Activated T-cell treated with anti-CD3 and anti-CD28 coated beads, Interleukin-2, amount 50 U/mL, for 4 hours (primary cell): Measurements from ENCODE around the gene OR5H14. TPM values are rescaled to one million over a fixed set of nuclear protein-coding genes. Genes with fewer than 3 reads are reported as not detected.
"Not testable (repeated sequence)": the region's sequence is repeated elsewhere in the genome, so short reads cannot be mapped to it uniquely, and the experiment has no call there.

Experiments used
- ATAC-seq, 2 donors: fragments of 200-7000 bp; cut with Tn5 transposase; one replicate each; pipeline ENCODE4 v1.10.0; 2021
- DNase-seq: peaks from one replicate; pipeline ENCODE4 v3.0.0-alpha.2; 2020
- H3K27me3 Mint-ChIP-seq: one replicate; pipeline ENCODE4 v1.8.0; 2021; ENCODE audit warnings: low read depth, mixed read lengths
- H3K36me3 Mint-ChIP-seq: one replicate; pipeline ENCODE4 v1.8.0; 2022; ENCODE audit warnings: mixed read lengths; ENCODE audit not compliant: insufficient read depth
- H3K4me1 Mint-ChIP-seq: one replicate; pipeline ENCODE4 v1.8.0; 2021; ENCODE audit warnings: low read depth, mixed read lengths
- H3K4me3 Mint-ChIP-seq: one replicate; pipeline ENCODE4 v1.8.0; 2021; ENCODE audit warnings: mild to moderate bottlenecking, moderate library complexity, mixed read lengths
- H3K9me3 Mint-ChIP-seq: one replicate; pipeline ENCODE4 v1.8.0; 2021; ENCODE audit warnings: mixed read lengths
- total RNA-seq, 3 donors: library from RNA; stranded (reverse); gene quantifications; one replicate each; pipeline ENCODE4 v1.2.1, GENCODE V29; 2021

The OR5H14 gene
- total RNA-seq, 3 donors from 2014 or later: not detected

DNA sequence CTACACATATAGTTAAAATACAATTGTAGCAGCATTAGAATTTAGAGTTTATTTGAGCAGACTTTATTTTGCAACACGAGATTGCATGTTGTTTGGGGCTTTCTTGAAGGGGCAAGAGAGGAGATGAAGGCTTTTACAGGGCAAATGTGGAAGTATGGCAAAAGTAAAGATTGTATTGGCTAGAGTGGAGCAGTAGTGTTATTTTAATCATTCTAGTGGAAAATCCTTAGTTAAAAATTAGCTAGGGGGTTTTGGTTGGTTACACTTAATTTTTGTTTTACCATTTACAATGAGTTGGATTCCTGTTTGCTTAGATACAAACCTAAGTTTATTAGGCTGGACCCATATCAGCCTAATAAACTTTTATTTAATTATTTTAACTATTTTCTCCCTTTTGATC, 23.8 kb downstream of the OR5H14 start:
- Mint-ChIP-seq H3K36me3 (no peaks in the 10 kb centered on the region), H3K4me1 (peaks cover 4% of the 10 kb centered on the region), H3K9me3 (no peaks in the 10 kb centered on the region), H3K27me3 (peaks cover 3% of the 10 kb centered on the region), H3K4me3 (no peak overlapping the region)
- ATAC-seq (no peak), DNase-seq (no peak)

DNA sequence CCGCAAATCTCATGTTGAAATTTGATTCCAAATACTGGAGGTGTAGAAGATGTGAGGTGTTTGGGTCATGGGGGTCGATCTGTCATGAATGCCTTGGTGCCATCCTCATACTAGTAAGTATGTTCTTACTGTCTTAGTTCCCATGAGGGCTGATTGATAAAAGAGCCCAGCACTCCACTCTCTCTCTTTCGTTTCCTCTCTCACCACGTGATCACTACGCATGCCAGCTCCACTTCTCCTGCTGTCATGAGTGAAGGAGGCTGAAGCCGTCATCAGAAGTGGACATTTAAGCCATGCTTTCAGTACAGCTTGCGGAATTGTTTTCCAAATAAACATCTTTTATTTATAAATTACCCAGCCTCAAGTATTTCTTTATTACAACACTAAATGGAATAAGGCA, 25.3 kb downstream of the OR5H14 start:
- Mint-ChIP-seq H3K27me3 (peaks cover 2% of the 10 kb centered on the region), H3K4me3 (no peak overlapping the region), H3K4me1 (peaks cover 4% of the 10 kb centered on the region), H3K9me3 (no peaks in the 10 kb centered on the region), H3K36me3 (no peaks in the 10 kb centered on the region)
- ATAC-seq: no peak
- DNase-seq: no peak

DNA sequence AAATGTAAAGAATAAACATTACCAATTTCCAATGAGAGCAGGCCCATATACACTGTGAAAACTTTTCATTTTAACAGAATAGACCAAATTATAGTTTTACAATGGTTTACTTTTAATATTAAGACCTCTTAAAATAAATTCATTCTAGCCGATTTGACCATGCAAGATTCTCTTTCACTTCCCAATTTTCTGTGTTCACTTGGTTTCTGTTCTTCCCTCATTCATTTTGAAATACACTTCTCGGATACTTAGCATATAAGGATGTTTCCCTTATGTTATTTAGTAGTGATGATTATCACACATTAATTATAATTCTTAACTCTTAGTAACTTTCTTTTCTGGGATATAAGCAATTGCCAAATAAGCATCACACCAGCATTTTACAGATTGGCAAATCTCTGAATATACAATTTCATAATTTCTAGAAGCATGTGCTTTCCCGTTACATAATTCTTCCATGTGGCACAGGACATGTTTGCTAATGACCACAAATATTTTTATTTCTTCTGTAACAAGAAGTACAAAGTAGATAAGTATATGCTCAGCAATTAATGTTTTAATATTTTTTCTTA, 33.1 kb downstream of the OR5H14 start:
- no peaks in the 10 kb centered on the region for H3K4me1 Mint-ChIP-seq
- ATAC-seq (no peak), DNase-seq (no peak)
- no peaks in the 10 kb centered on the region for H3K9me3 Mint-ChIP-seq
- no peak overlapping the region for H3K4me3 Mint-ChIP-seq
- no peaks in the 10 kb centered on the region for H3K36me3 Mint-ChIP-seq
- no peaks in the 10 kb centered on the region for H3K27me3 Mint-ChIP-seq

DNA sequence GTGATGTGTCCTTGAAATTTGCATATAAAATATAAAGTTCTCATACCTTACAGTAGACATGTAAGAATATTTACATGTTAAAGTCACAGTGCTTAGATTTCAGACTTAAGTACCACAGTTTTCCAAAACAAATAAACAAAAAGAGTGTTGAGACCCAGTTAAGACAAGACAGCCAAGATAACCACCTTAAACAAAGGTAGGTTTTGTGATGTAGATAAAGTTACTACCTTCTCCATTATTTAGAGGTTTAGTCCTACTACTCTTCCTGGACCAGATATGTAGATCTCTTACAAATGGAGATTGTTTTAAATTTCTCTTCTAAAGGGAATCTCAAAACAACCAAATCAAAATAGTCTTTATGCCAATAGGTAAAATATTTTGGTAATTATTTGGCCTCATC, 34.9 kb downstream of the OR5H14 start:
- ATAC-seq (no peak), DNase-seq (no peak)
- H3K27me3 Mint-ChIP-seq: no peaks in the 10 kb centered on the region
- H3K4me1 Mint-ChIP-seq: no peaks in the 10 kb centered on the region
- H3K9me3 Mint-ChIP-seq: no peaks in the 10 kb centered on the region
- H3K4me3 Mint-ChIP-seq: no peak overlapping the region
- H3K36me3 Mint-ChIP-seq: no peaks in the 10 kb centered on the region

DNA sequence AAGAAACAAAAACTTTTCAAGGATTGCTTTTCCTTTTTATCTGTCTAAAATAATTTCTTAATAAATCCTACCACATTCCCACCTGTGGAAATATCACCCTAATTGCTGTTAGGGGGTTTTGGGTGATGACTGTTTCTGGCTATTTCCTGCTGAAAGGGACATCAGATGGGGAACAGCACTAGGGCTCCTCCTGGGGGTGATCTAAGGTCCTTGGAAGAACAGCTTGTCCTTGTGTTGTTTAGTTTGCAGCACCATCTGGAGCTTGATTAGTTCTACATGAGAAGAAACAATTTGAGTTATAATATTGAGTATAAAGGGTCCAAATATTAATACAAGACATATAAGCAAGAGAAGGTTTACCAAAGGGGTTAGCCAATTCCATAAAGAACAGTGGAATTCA, 37.9 kb downstream of the OR5H14 start:
- H3K4me3 Mint-ChIP-seq: no peak overlapping the region
- H3K27me3 Mint-ChIP-seq: no peaks in the 10 kb centered on the region
- no peak for DNase-seq
- H3K36me3 Mint-ChIP-seq: no peaks in the 10 kb centered on the region
- H3K4me1 Mint-ChIP-seq: no peaks in the 10 kb centered on the region
- no peak for ATAC-seq
- H3K9me3 Mint-ChIP-seq: no peaks in the 10 kb centered on the region

DNA sequence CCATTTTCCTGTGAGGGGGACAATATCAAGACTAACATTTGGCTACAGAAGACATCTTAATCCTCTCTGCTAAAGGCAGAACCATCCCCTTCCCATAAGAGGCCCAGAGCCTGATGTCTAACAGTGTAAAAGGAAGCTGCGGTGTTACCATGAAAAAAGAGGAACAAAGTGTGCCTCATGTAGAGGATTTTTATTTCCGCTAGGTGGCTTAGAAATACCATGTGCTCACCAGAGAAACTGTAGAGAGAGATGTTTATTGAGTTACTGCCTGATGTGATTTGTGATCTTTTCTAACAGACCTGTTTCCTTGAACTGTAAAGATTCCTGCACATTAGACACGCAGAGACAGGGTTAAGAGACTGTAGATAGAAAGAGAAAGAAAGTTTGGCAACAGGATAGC, 41.3 kb downstream of the OR5H14 start:
- H3K36me3 Mint-ChIP-seq: no peaks in the 10 kb centered on the region

DNA sequence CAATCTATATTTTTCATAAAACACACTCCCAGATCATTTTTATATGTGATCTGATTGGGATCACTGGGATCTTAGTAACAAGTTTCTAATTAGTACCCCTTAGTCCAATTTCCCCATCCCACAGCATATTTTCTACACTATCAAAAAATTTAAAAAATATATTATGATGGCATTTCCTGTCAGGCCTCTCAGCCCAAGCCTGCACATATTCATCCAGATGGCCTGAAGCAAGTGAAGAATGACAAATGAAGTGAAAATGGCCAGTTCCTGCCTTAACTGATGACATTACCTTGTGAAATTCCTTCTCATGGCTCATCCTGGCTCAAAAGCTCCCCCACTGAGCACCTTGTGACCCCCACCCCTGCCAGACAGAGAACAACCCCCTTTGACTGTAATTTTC, 43.6 kb downstream of the OR5H14 start:
- H3K9me3 Mint-ChIP-seq, ATAC-seq, H3K4me1 Mint-ChIP-seq, DNase-seq, H3K27me3 Mint-ChIP-seq, H3K36me3 Mint-ChIP-seq, H3K4me3 Mint-ChIP-seq: not testable (repeated sequence)

More for the DNA sequence above, 41.3 kb downstream of the OR5H14 start:
- Mint-ChIP-seq H3K9me3 (no peaks in the 10 kb centered on the region), H3K27me3 (peaks cover 6% of the 10 kb centered on the region), H3K4me3 (no peak overlapping the region), H3K4me1 (no peaks in the 10 kb centered on the region)
- DNase-seq (no peak), ATAC-seq (no peak)

DNA sequence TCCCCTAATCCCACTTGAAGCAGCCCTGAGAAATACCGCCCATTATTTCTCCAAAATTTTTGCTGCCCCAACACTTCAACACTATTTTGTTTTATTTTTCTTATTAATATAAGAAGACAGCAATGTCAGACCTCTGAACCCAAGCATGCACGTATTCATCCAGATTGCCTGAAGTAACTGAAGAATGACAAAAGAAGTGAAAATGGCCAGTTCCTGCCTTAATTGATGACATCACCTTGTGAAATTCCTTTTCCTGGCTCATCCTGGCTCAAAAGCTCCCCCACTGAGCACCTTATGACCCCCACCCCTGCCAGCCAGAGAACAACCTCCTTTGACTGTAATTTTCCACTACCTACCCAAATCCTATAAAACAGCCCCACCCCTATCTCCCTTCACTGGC, 49.0 kb downstream of the OR5H14 start:
- H3K4me1 Mint-ChIP-seq, H3K27me3 Mint-ChIP-seq, ATAC-seq, H3K4me3 Mint-ChIP-seq, H3K9me3 Mint-ChIP-seq, DNase-seq, H3K36me3 Mint-ChIP-seq: not testable (repeated sequence)

DNA sequence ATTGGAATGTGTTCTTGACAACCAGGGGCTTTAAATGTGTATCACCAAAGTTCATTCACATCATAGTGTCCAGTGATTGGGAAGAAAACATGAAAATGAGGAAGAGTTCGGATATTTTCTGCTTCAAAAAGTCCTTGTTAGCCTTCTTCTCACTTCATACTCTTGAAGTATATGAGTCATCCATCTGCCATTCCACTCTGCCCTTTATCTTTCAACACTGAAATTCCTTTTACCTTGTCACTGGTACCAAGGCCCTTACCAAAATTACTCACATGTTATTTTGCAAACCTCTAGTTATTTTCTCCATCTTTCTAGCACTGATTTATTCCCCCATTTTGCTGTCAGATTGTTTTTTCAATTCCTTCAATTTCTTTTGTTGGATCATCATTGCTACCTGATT, 51.7 kb downstream of the OR5H14 start:
- Mint-ChIP-seq H3K4me3 (no peak overlapping the region), H3K4me1 (no peaks in the 10 kb centered on the region), H3K36me3 (no peaks in the 10 kb centered on the region), H3K9me3 (peaks cover 4% of the 10 kb centered on the region), H3K27me3 (peaks cover 3% of the 10 kb centered on the region)
- DNase-seq: no peak
- no peak for ATAC-seq

Other genes starting within 250 kb of the OR5H14 start
- 10 to 100 TPM; 51.2 to 61.3 (median 56.3) TPM for gene RIOX2, start 175.0 kb upstream of the OR5H14 start, total RNA-seq
- not detected for gene GABRR3, start 112.2 kb upstream of the OR5H14 start, total RNA-seq
- gene OR5AC2, start 60.3 kb upstream of the OR5H14 start, total RNA-seq: not detected
- gene OR5H1, start 16.8 kb upstream of the OR5H14 start, total RNA-seq: not detected
- gene OR5H15, start 19.2 kb downstream of the OR5H14 start, total RNA-seq: not detected
- gene OR5H6, start 116.8 kb downstream of the OR5H14 start, total RNA-seq: not detected
- gene OR5H2, start 135.0 kb downstream of the OR5H14 start, total RNA-seq: not detected
- gene OR5K4, start 206.4 kb downstream of the OR5H14 start, total RNA-seq: not detected
- gene OR5K3, start 243.2 kb downstream of the OR5H14 start, total RNA-seq: not detected